Measurements from ENCODE around the gene CST9L.

Gene CST9L

GRCh38 chr20:23568320-23568970, at the start of gene CST9L:
Gene CST9L (minus strand): TSS chr20:23568484. CDS start chr20:23568450, 34 bp downstream.
- DNase-seq = no peak

GRCh38 chr20:23614163-23614562, 45.9 kb upstream of the CST9L start:
- no peak for DNase-seq

DNA sequence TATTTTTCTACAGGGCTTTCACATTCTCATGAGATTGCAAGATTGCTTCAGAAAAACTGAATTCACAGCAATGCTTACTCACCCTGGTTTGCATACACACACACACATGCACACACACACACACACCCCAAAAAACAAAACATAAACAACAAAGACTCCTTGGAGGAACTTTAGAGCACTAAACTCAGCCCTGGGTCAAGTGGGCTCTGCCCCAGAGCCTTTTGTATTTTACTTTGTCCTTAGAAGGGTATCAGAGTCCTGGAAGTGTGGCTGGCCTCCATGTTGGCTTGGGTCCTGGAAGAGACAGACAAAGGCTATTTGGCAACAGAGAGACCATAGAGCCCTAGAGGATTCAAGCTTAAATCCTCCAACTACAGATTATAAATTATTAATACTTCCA, 45.4 kb upstream of the CST9L start:
- DNase-seq = no peak

DNA sequence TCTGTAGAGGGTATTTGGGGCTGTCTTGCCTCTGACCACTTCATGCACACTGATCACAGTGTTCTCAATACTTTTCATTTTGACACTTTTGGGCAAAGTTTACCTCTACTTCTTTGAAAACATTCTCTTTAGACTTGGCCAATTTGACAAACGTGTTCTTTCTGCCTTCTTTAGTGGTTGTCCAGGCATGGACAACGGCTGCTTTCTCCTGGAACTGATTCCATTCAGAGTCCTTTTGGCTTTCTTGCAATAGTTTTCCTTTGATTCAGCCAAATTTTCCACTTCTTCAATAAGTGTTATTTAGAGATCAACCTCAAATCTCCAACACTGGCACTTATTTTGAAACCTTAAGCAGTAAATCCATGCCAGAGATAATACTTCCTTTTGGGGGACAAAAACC, 44.1 kb upstream of the CST9L start:
- DNase-seq = no peak

- DNase-seq = no peak
Observed at GRCh38 chr20:23609486-23610109, 41.3 kb upstream of the CST9L start.

DNA sequence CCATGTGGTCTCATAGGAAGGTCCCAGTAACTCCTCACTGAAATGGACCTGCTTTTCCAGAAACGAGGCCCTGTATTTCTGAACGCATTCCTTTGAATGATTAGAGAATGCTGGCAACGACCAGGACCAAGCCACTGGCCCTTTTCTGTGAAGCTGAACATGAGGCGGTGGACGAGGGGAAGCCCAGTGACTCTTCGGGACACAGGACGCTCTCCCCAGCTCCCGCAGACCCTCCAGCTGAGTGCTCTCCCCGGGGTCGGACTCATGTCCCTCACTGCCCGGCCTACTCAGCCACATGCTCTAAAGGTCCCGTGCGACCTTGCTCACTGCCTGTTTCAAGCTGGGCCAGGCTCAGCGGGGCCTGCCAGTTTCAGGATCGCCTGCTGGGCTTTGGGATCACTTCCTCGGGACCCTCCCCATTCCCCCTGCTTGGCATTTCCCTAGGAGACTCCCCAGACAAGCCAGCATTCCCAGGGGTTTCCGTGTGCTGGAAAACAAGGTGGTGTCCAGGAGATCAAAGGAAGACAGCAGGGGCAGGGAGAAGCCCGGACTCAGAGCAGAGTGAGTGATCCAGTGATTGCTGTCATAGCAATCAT, 40.1 kb upstream of the CST9L start:
- DNase-seq = no peak

DNA sequence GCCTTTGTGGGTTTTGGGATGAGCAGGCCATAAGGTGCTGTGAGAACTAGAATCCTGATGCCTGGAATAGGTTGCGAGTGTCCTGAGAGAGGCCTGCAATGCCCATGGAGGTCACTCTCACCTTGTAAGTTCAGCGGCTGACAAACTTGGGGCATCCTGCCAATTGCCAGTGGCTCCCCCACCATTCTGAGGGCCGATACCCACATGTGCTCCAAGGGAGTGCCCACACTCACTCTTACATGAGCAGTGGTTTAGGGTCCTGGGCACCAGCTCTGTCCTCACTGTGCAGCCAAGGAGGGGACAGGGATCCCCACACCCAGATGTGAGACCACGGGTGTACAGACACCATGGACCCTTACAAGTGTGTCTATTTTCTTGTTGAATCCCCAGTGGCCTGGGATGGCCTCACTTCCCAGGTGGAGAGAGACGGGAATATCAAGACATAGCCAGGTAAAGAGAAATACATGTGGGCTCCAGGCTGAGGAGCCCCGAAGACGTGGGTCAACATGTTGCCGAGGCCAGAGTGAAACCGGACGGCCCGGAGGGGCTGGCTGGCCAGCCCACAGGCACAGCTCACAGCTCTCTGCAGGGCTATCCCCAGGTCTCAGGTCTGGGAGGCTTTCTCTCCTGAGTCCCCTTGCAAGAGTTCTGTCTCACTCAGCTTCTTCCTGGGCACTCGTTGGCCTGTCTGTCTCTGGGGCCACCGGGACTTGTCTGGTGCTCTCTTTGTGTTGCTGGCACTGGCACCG, 39.4 kb upstream of the CST9L start:
- no peak for DNase-seq

DNA sequence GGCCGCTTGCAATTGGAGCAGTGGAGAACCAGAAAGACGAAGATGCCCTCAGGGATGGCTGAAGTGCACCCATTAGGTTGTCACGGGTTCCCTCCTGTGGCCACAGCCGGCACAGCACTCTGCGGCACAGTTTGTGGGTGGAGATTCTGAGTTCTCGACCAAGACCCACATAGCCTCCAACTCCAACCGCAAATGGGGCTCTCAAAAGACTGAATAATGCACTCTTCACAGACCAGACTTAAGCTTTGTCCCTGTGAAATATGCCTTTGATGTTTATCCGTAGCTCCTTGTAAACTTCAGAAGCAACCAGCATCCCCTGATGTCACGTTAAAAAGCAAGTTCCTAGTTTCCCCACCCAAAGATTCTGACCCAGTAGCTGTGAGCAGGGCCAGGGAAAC, 38.4 kb upstream of the CST9L start:
- peak; percentile 69 to 71 for DNase-seq

GRCh38 chr20:23605867-23606651, 37.8 kb upstream of the CST9L start, which contains the start of gene CST9:
Gene CST9 (minus strand): TSS chr20:23605917. CDS start chr20:23605864, 53 bp downstream.
- DNase-seq = no peak

DNA sequence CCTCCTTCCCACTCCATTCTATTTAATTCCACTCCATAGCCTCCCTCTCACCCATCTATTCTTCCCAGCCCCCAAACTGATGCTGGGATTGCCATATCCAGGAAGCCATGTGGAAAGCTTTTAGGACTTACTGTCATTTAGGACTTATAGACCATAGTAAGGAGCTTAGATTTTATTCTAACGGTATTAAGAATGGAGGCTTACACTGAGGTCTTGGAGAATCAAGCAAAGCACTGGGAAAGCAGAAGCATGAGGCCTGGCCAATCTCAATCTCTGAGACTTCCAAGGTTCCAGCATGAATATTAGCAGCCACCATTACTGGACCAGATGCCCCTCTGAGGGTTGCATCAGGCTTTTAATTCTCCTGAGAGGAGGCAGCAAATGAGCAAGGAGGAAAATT, 36.0 kb upstream of the CST9L start:
- no peak for DNase-seq

GRCh38 chr20:23603321-23603720, 35.0 kb upstream of the CST9L start:
- DNase-seq = no peak

DNA sequence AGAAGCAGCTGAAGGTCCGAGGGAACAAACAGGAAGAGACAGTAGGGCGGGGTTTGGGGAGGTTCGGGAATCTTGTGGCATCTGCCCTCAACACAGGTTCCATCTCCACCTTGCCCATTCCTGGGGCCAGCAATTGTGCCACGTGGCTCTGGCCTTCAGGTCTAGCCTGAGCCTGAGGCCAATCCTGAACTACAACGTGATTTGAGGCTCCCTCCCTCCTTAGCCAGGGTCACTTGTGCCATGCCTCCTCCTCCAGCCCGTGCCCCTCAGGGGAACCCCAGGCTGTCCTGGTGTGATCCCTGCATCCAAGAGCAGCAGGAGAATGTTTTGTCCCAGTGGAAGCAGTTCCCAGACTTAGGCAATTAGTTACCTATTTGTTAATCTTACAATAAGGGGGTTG, 34.4 kb upstream of the CST9L start:
- no peak for DNase-seq

GRCh38 chr20:23602241-23602640, 34.0 kb upstream of the CST9L start:
- no peak for DNase-seq

- no peak for DNase-seq
Observed at GRCh38 chr20:23601715-23602114, 33.4 kb upstream of the CST9L start.

DNA sequence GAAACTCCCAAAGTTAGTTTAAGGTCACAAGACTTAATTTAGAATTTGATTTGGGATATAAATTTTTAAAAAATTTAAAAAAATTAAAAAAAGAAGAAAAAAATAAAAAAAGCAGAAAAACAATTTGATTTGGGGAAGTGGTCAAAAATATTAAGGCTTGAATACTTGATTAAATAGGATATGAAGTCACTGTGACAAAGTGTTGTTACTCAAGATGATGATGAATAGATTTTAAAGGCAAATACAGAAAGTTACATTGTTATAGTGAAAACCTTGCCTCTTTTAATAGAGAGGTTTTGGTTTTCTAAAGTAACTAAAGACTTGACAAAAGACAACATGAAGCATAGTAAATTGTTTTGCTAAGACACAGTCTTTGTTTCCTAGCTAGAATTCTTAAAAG, 30.2 kb upstream of the CST9L start:
- no peak for DNase-seq

- no peak for DNase-seq
Observed at GRCh38 chr20:23596579-23597250, 28.4 kb upstream of the CST9L start.

DNA sequence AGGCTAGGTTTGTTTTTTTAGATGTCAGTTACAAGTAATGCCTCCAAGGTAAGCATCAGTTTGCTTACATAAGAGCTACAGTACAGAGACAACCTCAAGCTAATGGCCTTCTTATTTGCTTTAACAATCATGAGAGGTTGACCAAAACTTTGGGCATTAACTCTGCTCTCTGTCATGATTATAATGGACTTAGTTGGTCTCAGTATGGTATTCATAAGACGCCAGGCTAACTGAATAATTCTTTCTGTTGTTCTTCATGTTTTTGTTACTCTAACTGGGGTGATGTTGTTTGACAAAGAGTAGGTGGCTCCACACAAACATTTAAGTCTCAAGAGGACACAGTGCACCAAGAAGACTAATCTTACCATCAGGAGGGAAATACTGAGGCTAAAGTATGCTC, 27.7 kb upstream of the CST9L start:
- no peak for DNase-seq

- DNase-seq = no peak
Observed at GRCh38 chr20:23588434-23589403, 20.4 kb upstream of the CST9L start.

GRCh38 chr20:23587631-23588030, 19.3 kb upstream of the CST9L start:
- no peak for DNase-seq

DNA sequence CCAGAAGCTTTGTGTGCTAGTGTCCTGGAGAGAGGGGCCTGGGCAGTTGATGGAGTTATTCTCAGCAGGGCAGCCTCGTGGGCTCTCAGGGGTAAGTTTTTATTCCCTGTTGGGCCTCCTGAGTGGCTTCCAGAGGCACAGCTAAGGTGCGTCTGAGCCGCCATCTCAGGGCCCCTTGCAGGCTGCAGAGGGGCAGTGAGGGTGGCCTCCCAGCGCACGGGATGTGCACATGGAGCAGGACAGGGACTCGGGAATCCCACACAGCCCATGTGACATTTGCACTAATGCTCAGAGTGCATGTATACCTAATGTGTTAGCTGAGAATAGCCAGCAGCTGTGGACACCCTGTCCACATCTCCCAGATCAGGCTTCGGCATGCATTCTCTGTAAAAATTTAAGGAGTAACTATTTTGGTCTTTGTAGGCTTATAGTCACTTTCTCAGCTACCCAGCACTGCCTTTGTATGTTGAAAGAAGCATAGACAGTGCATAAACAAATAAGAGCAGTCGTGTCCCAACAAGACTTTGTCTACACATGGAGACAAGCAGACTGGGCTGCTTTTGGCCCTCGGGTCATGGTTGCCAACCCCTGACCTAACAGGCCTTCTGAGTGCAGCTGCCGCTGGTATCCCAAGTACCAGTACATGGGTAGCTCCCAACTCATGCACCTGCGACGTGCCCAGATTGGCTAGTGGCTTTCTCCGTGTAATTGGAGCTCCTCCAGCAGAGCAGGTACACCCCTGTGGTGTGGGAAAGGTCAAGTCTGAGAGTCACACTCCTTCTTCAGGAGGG, 18.6 kb upstream of the CST9L start:
- DNase-seq = no peak
